Measurements from ENCODE around the gene VEGFA.
A peak's percentile ranks its signal among the peaks of the same experiment; 100 is the strongest.

The VEGFA gene

DNA sequence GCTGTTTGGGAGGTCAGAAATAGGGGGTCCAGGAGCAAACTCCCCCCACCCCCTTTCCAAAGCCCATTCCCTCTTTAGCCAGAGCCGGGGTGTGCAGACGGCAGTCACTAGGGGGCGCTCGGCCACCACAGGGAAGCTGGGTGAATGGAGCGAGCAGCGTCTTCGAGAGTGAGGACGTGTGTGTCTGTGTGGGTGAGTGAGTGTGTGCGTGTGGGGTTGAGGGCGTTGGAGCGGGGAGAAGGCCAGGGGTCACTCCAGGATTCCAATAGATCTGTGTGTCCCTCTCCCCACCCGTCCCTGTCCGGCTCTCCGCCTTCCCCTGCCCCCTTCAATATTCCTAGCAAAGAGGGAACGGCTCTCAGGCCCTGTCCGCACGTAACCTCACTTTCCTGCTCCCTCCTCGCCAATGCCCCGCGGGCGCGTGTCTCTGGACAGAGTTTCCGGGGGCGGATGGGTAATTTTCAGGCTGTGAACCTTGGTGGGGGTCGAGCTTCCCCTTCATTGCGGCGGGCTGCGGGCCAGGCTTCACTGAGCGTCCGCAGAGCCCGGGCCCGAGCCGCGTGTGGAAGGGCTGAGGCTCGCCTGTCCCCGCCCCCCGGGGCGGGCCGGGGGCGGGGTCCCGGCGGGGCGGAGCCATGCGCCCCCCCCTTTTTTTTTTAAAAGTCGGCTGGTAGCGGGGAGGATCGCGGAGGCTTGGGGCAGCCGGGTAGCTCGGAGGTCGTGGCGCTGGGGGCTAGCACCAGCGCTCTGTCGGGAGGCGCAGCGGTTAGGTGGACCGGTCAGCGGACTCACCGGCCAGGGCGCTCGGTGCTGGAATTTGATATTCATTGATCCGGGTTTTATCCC is at the start of gene VEGFA:
Gene VEGFA (plus strand): TSS at position 686 of the 846 bp plus-strand sequence.
- TF ChIP-seq, protein P1, sequence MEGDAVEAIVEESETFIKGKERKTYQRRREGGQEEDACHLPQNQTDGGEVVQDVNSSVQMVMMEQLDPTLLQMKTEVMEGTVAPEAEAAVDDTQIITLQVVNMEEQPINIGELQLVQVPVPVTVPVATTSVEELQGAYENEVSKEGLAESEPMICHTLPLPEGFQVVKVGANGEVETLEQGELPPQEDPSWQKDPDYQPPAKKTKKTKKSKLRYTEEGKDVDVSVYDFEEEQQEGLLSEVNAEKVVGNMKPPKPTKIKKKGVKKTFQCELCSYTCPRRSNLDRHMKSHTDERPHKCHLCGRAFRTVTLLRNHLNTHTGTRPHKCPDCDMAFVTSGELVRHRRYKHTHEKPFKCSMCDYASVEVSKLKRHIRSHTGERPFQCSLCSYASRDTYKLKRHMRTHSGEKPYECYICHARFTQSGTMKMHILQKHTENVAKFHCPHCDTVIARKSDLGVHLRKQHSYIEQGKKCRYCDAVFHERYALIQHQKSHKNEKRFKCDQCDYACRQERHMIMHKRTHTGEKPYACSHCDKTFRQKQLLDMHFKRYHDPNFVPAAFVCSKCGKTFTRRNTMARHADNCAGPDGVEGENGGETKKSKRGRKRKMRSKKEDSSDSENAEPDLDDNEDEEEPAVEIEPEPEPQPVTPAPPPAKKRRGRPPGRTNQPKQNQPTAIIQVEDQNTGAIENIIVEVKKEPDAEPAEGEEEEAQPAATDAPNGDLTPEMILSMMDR (conservative IDR thresholded peaks at IDR 0.05; ENCODE audit: low read length): peak; percentile 98
- DNase-seq (ENCODE audit: low read depth): peak; percentile 93
- peak within 1 kb of the TSS; percentile 70 for H3K4me3 ChIP-seq (ENCODE audit: low read length)

DNA sequence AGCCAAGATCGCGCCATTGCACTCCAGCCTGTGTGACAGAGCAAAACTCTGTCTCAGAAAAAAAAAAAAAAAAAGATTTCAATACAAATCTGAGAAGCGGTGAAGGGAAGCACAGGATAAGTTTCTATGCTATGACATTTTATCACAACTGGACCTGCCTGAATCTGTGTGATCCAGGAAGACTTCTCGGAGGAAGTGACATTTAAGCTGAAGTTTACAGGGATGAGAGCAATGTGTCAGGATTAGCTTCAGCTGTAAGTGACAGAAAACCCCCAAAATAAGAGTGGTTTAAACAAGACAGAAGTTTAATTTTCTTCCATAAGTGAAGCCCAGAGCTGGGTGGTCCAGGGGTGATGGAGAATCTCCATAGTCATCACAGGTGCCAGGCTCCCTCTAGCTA is 49.0 kb upstream of the VEGFA start:
- TF ChIP-seq, protein P1 (conservative IDR thresholded peaks at IDR 0.05; ENCODE audit: low read length): no peak
- no peak overlapping the region for H3K4me3 ChIP-seq (ENCODE audit: low read length)
- DNase-seq (ENCODE audit: low read depth): no peak

DNA sequence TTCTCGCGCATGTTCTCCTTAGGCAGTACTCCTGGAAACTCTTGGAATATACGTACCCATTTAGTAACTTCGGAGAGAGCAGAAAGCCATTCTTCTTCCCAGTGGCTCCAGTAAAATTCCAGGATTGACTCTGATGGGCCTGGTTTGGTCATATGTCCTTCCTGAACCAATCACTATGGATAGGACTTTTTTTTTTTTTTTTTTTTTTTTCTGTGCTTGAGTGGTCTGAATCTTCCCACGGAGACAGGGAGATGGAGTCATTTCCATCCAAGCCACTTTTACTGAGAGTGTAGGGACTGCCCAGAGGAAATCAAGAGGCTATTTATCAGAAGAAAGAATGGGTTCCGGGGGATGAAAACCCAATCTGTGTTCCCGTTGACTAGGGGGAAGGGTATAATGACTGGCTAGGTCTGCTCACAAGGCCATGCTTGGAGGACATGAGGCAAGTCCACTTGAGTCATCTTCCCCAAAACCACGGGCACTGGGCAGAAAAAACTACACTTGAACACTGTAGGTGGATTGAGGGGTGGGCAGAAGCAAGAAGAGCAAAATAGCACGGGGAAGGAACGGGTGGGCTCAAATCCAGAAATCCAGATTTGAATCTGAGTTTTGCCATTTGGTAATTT is 47.0 kb upstream of the VEGFA start:
- DNase-seq (ENCODE audit: low read depth): peak; percentile 8
- TF ChIP-seq, protein P1 (conservative IDR thresholded peaks at IDR 0.05; ENCODE audit: low read length): no peak

DNA sequence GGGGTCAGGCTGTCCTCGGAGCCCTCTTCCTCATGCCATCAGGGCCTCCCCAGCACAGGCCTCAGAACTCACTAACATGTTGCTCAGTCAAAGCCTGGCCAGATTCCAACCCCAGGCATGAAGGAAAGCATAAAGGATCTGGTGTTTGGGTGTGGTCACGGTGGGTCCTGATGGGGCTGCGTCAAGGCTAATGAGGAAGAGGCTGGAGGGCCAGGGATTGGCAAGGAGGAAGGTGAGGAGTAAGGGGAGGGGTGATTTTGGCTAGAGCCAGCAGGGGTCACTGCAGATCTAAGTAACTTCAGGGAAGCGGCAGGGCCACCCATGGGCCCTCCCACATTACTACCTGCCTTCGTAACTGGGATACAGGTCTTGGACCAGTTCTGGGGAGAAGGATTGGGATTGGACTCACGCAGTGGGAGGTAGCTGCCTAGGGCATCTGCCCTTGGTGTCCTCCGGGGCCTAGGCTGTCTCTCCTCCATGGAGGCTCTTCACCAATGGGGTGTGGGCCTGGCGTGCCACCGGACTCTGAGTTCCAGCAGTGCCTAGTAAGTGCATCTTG is 46.2 kb upstream of the VEGFA start:
- TF ChIP-seq, protein P1 (conservative IDR thresholded peaks at IDR 0.05; ENCODE audit: low read length): peak; percentile 60
- peak; percentile 52 for DNase-seq (ENCODE audit: low read depth)
- H3K4me3 ChIP-seq (ENCODE audit: low read length): no peak overlapping the region

More for the DNA sequence above, 47.0 kb upstream of the VEGFA start:
- no peak overlapping the region for H3K4me3 ChIP-seq (ENCODE audit: low read length)

DNA sequence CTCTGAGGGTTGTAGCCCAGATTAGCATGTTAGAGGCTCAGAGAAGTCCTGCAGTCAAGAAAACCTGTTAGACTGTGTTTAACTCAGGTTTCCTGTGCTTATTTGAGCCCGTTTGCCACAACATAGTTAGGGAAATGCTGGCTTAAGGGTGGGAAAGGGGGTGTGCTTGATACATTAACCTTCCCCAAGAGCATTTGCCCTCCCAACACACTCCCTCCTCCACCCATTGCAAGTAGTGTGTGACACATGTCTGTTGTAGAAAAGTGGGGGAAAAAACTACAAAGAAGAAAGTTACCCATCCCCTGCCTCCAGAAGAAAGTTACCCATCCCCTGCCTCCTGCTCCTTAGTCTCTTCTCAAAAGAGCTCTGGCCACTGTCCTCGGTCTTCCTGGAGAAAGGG is 45.7 kb upstream of the VEGFA start:
- no peak overlapping the region for H3K4me3 ChIP-seq (ENCODE audit: low read length)
- DNase-seq (ENCODE audit: low read depth): no peak
- TF ChIP-seq, protein P1 (conservative IDR thresholded peaks at IDR 0.05; ENCODE audit: low read length): no peak

DNA sequence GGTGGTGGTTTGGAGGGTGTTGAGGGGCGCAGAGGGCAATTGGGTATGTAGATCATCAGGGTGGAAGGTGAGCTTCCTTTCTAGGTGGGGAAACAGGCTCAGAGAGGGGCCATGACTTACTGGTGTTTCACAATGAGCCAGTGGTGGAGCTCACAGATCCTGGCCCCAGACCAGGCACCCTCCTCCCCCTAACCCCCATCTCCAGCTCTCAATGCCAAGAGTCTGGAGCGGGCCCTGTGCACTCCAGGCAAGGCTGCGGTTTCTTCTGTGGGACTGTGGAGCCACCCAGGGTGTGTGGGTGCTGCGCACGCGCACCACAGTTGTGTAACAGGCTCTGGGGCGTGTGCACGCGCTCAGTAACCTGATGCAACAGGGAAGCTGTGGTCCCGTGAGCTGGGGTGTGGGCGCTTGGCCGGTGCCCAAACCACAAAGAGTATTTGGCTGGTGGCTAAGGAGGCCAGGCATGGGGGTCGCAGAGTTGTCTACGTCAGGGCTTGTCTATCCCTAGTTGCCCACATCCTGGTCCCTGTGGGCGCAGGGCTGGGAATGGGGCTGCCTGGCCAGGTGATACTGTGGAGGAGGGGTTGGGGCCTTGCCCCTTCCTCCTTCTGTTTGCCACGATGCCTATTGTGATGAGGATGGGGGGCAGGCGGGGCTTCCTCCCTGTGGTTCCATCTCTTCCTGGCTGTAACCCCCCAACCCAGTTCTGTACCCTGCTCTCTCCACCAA is 44.9 kb upstream of the VEGFA start:
- DNase-seq (ENCODE audit: low read depth): peak; percentile 95
- no peak overlapping the region for H3K4me3 ChIP-seq (ENCODE audit: low read length)

More for the DNA sequence above, 44.9 kb upstream of the VEGFA start:
- TF ChIP-seq, protein P1 (conservative IDR thresholded peaks at IDR 0.05; ENCODE audit: low read length): no peak

All from AG10803 (cell line).